GM12878 (cell line): ENCODE data around the gene ZNF689. TPM values are rescaled to one million over a fixed set of nuclear protein-coding genes. Genes with fewer than 3 reads are reported as not detected.

Source experiments
- JUNB ChIP-seq: IDR thresholded peaks from 2 replicates; pipeline ENCODE4 v1.6.1; 2016; ENCODE audit warnings: antibody characterized with exemption, mild to moderate bottlenecking
- KDM1A ChIP-seq: fragments of 200-600 bp; sonication (generic); IDR thresholded peaks from 2 replicates; pipeline ENCODE4 v1.6.1; 2016; ENCODE audit warnings: borderline replicate concordance
- NFXL1 ChIP-seq: fragments of 450-650 bp; IDR thresholded peaks from 2 replicates; pipeline ENCODE4 v1.6.1; 2017; ENCODE audit warnings: antibody characterized with exemption, mild to moderate bottlenecking, borderline replicate concordance
- NFYB ChIP-seq: IDR thresholded peaks from 2 replicates; pipeline ENCODE4 v1.6.1; 2011; ENCODE audit warnings: low read depth, mild to moderate bottlenecking, low read length, improper control_type of control experiment, moderate library complexity; ENCODE audit not compliant: insufficient read depth
- ZNF217 ChIP-seq: fragments of 450-650 bp; IDR thresholded peaks from 2 replicates; pipeline ENCODE4 v1.6.1; 2017; ENCODE audit warnings: antibody characterized with exemption, mild to moderate bottlenecking
- polyA plus RNA-seq, 11 experiments: library from polyadenylated mRNA; depleted of rRNA in 4 of 11; unstranded in 6 of 11; stranded (reverse) in 5 of 11; fragments of >200 nt; fragmentation: Nextera tagmentation in 4 of 11; fragmentation: Illumina TruSeq in 1 of 11; extraction: Ambion mirVana in 4 of 11; extraction: Trizol in 1 of 11; gene quantifications; 1 replicate in 1 of 11; 2 replicates in 10 of 11; pipeline versions ENCODE4 v1.2.1 to v1.2.3, GENCODE V29; 2011 to 2016; ENCODE audit warnings: inconsistent platforms in 2 of 11, missing spikeins in 2 of 11, low read depth in 1 of 11
- total RNA-seq, 4 experiments: library from RNA; depleted of rRNA in 3 of 4; stranded (reverse); fragments of >200 nt in 3 of 4; fragmentation: Illumina TruSeq in 1 of 4; extraction: Trizol in 1 of 4; gene quantifications; 2 replicates each; pipeline versions ENCODE4 v1.2.1 to v1.2.3, GENCODE V29; 2013 to 2021
- TF ChIP-seq, protein P1 (sequence below): fragments of 450-650 bp; formaldehyde crosslinking; IDR thresholded peaks from 2 replicates; pipeline ENCODE4 v1.5.0; 2022; ENCODE audit warnings: mild to moderate bottlenecking, missing genetic modification characterization
- TF ChIP-seq, protein P2 (sequence below): IDR thresholded peaks from 2 replicates; pipeline ENCODE4 v1.6.1; 2012; ENCODE audit warnings: mild to moderate bottlenecking, low read depth, low read length

Gene ZNF689
- total and polyA plus RNA-seq, 10 of the 15 experiments (the other 5 are each of a cell fraction or from before 2014, with no cell fraction given), result 4.7 to 13.2 (median 8.5) TPM

- TF ChIP-seq, protein P1, sequence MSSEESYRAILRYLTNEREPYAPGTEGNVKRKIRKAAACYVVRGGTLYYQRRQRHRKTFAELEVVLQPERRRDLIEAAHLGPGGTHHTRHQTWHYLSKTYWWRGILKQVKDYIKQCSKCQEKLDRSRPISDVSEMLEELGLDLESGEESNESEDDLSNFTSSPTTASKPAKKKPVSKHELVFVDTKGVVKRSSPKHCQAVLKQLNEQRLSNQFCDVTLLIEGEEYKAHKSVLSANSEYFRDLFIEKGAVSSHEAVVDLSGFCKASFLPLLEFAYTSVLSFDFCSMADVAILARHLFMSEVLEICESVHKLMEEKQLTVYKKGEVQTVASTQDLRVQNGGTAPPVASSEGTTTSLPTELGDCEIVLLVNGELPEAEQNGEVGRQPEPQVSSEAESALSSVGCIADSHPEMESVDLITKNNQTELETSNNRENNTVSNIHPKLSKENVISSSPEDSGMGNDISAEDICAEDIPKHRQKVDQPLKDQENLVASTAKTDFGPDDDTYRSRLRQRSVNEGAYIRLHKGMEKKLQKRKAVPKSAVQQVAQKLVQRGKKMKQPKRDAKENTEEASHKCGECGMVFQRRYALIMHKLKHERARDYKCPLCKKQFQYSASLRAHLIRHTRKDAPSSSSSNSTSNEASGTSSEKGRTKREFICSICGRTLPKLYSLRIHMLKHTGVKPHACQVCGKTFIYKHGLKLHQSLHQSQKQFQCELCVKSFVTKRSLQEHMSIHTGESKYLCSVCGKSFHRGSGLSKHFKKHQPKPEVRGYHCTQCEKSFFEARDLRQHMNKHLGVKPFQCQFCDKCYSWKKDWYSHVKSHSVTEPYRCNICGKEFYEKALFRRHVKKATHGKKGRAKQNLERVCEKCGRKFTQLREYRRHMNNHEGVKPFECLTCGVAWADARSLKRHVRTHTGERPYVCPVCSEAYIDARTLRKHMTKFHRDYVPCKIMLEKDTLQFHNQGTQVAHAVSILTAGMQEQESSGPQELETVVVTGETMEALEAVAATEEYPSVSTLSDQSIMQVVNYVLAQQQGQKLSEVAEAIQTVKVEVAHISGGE, result no peak
- TF ChIP-seq, protein P2, sequence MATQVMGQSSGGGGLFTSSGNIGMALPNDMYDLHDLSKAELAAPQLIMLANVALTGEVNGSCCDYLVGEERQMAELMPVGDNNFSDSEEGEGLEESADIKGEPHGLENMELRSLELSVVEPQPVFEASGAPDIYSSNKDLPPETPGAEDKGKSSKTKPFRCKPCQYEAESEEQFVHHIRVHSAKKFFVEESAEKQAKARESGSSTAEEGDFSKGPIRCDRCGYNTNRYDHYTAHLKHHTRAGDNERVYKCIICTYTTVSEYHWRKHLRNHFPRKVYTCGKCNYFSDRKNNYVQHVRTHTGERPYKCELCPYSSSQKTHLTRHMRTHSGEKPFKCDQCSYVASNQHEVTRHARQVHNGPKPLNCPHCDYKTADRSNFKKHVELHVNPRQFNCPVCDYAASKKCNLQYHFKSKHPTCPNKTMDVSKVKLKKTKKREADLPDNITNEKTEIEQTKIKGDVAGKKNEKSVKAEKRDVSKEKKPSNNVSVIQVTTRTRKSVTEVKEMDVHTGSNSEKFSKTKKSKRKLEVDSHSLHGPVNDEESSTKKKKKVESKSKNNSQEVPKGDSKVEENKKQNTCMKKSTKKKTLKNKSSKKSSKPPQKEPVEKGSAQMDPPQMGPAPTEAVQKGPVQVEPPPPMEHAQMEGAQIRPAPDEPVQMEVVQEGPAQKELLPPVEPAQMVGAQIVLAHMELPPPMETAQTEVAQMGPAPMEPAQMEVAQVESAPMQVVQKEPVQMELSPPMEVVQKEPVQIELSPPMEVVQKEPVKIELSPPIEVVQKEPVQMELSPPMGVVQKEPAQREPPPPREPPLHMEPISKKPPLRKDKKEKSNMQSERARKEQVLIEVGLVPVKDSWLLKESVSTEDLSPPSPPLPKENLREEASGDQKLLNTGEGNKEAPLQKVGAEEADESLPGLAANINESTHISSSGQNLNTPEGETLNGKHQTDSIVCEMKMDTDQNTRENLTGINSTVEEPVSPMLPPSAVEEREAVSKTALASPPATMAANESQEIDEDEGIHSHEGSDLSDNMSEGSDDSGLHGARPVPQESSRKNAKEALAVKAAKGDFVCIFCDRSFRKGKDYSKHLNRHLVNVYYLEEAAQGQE, result no peak
- TF ChIP-seq ZNF217 (peak; percentile 64; the same call in 1 of the 2 replicates), JUNB (no peak), KDM1A (no peak), NFYB (no peak), NFXL1 (no peak)
Measured at GRCh38 chr16:30558789-30559377, 51.3 kb downstream of the ZNF689 start (continued).
